ENCODE measurements around the gene SOX6.

Gene SOX6

GRCh38 chr11:16184588-16184987, 171.8 kb downstream of the SOX6 start:
- 83% methylated on average over 1 of the region's 1 CpG for WGBS (ENCODE audit: insufficient coverage)
- no peaks in the 10 kb centered on the region for H3K36me3 ChIP-seq (ENCODE audit: control insufficient read depth in 4 of 4, insufficient read depth in 4 of 4, low read length in 3 of 4)
- no peaks in the 10 kb centered on the region for H3K4me1 ChIP-seq (ENCODE audit: control extremely low read depth in 1 of 4, control insufficient read depth in 4 of 4, insufficient read depth in 4 of 4, low read length in 3 of 4)
- no peaks in the 10 kb centered on the region for H3K27me3 ChIP-seq (replicated peaks in 2 of 5; ENCODE audit: control insufficient read depth in 4 of 5, insufficient read depth in 5 of 5, low read length in 4 of 5)
- H3K9me3 ChIP-seq (ENCODE audit: control extremely low read depth in 1 of 5, control insufficient read depth in 4 of 5, insufficient read depth in 2 of 5, low read depth in 1 of 5, low read length in 4 of 5): no peaks in the 10 kb centered on the region
- DNase-seq: no peak
- CTCF ChIA-PET: interaction anchor here (1.2 kb wide), 1 partner anchor 34 kb away, joined by 3 read pairs; no protein-coding TSS in a partner anchor
- POLR2A ChIA-PET: no interaction called here
- no peak overlapping the region for H3K27ac ChIP-seq (ENCODE audit: insufficient read depth in 1 of 2, low read depth in 1 of 2, low read length in 2 of 2, poor library complexity in 1 of 2, severe bottlenecking in 2 of 2)
- H3K4me3 ChIP-seq (ENCODE audit: control insufficient read depth in 1 of 7, extremely low read depth in 1 of 7, insufficient read depth in 4 of 7, low read depth in 2 of 7, low read length in 6 of 7): no peak overlapping the region

- WGBS (ENCODE audit: insufficient coverage): 100% methylated on average over 1 of the region's 2 CpGs
- DNase-seq: no peak
- Histone ChIP-seq H3K4me3 (ENCODE audit: control insufficient read depth in 1 of 7, extremely low read depth in 1 of 7, insufficient read depth in 4 of 7, low read depth in 2 of 7, low read length in 6 of 7) (no peak overlapping the region), H3K27me3 (replicated peaks in 2 of 5; ENCODE audit: control insufficient read depth in 4 of 5, insufficient read depth in 5 of 5, low read length in 4 of 5) (no peaks in the 10 kb centered on the region), H3K27ac (ENCODE audit: insufficient read depth in 1 of 2, low read depth in 1 of 2, low read length in 2 of 2, poor library complexity in 1 of 2, severe bottlenecking in 2 of 2) (no peak overlapping the region), H3K9me3 (ENCODE audit: control extremely low read depth in 1 of 5, control insufficient read depth in 4 of 5, insufficient read depth in 2 of 5, low read depth in 1 of 5, low read length in 4 of 5) (no peaks in the 10 kb centered on the region), H3K36me3 (ENCODE audit: control insufficient read depth in 4 of 4, insufficient read depth in 4 of 4, low read length in 3 of 4) (no peaks in the 10 kb centered on the region), H3K4me1 (ENCODE audit: control extremely low read depth in 1 of 4, control insufficient read depth in 4 of 4, insufficient read depth in 4 of 4, low read length in 3 of 4) (no peaks in the 10 kb centered on the region)
- POLR2A ChIA-PET: no interaction called here
- CTCF ChIA-PET: no interaction called here
Measured at GRCh38 chr11:16182553-16182952, 173.8 kb downstream of the SOX6 start.

GRCh38 chr11:16180868-16181267, 175.5 kb downstream of the SOX6 start:
- WGBS (ENCODE audit: insufficient coverage): no CpG with 5 or more reads among the region's 1 CpG
- peaks cover 0 to 2% (median 0%) of the 10 kb centered on the region in 5 experiments for H3K27me3 ChIP-seq (replicated peaks in 2 of 5; ENCODE audit: control insufficient read depth in 4 of 5, insufficient read depth in 5 of 5, low read length in 4 of 5)
- H3K36me3 ChIP-seq (ENCODE audit: control insufficient read depth in 4 of 4, insufficient read depth in 4 of 4, low read length in 3 of 4): no peaks in the 10 kb centered on the region
- CTCF ChIA-PET: interaction anchor here (0.6 kb wide), 1 partner anchor 356 kb away, joined by 3 read pairs; no protein-coding TSS in a partner anchor
- peaks cover 0 to 1% (median 0%) of the 10 kb centered on the region in 5 experiments for H3K9me3 ChIP-seq (ENCODE audit: control extremely low read depth in 1 of 5, control insufficient read depth in 4 of 5, insufficient read depth in 2 of 5, low read depth in 1 of 5, low read length in 4 of 5)
- no peak overlapping the region for H3K4me3 ChIP-seq (ENCODE audit: control insufficient read depth in 1 of 7, extremely low read depth in 1 of 7, insufficient read depth in 4 of 7, low read depth in 2 of 7, low read length in 6 of 7)
- POLR2A ChIA-PET: no interaction called here
- no peak overlapping the region for H3K27ac ChIP-seq (ENCODE audit: insufficient read depth in 1 of 2, low read depth in 1 of 2, low read length in 2 of 2, poor library complexity in 1 of 2, severe bottlenecking in 2 of 2)
- DNase-seq: no peak
- H3K4me1 ChIP-seq (ENCODE audit: control extremely low read depth in 1 of 4, control insufficient read depth in 4 of 4, insufficient read depth in 4 of 4, low read length in 3 of 4): no peaks in the 10 kb centered on the region

GRCh38 chr11:16179676-16180075, 176.7 kb downstream of the SOX6 start:
- POLR2A ChIA-PET: no interaction called here

GRCh38 chr11:16178273-16178672, 178.1 kb downstream of the SOX6 start:
- no CpG with 5 or more reads among the region's 1 CpG for WGBS (ENCODE audit: insufficient coverage)
- Histone ChIP-seq H3K4me3 (ENCODE audit: control insufficient read depth in 1 of 7, extremely low read depth in 1 of 7, insufficient read depth in 4 of 7, low read depth in 2 of 7, low read length in 6 of 7) (no peak overlapping the region), H3K9me3 (ENCODE audit: control extremely low read depth in 1 of 5, control insufficient read depth in 4 of 5, insufficient read depth in 2 of 5, low read depth in 1 of 5, low read length in 4 of 5) (peaks cover 0 to 1% (median 0%) of the 10 kb centered on the region in 5 experiments), H3K27ac (ENCODE audit: insufficient read depth in 1 of 2, low read depth in 1 of 2, low read length in 2 of 2, poor library complexity in 1 of 2, severe bottlenecking in 2 of 2) (no peak overlapping the region), H3K27me3 (replicated peaks in 2 of 5; ENCODE audit: control insufficient read depth in 4 of 5, insufficient read depth in 5 of 5, low read length in 4 of 5) (peaks cover 0 to 2% (median 0%) of the 10 kb centered on the region in 5 experiments), H3K36me3 (ENCODE audit: control insufficient read depth in 4 of 4, insufficient read depth in 4 of 4, low read length in 3 of 4) (no peaks in the 10 kb centered on the region), H3K4me1 (ENCODE audit: control extremely low read depth in 1 of 4, control insufficient read depth in 4 of 4, insufficient read depth in 4 of 4, low read length in 3 of 4) (no peaks in the 10 kb centered on the region)
- CTCF ChIA-PET: interaction anchor here (1.2 kb wide), 1 partner anchor 10 kb away, joined by 3 read pairs; no protein-coding TSS in a partner anchor
- POLR2A ChIA-PET: no interaction called here
- no peak for DNase-seq

More at GRCh38 chr11:16179676-16180075, 176.7 kb downstream of the SOX6 start:
- peaks cover 0 to 2% (median 0%) of the 10 kb centered on the region in 5 experiments for H3K27me3 ChIP-seq (replicated peaks in 2 of 5; ENCODE audit: control insufficient read depth in 4 of 5, insufficient read depth in 5 of 5, low read length in 4 of 5)
- CTCF ChIA-PET: no interaction called here
- no peak overlapping the region for H3K4me3 ChIP-seq (ENCODE audit: control insufficient read depth in 1 of 7, extremely low read depth in 1 of 7, insufficient read depth in 4 of 7, low read depth in 2 of 7, low read length in 6 of 7)
- H3K36me3 ChIP-seq (ENCODE audit: control insufficient read depth in 4 of 4, insufficient read depth in 4 of 4, low read length in 3 of 4): no peaks in the 10 kb centered on the region
- WGBS (ENCODE audit: insufficient coverage): no CpG with 5 or more reads among the region's 3 CpGs
- no peak for DNase-seq
- peaks cover 0 to 1% (median 0%) of the 10 kb centered on the region in 5 experiments for H3K9me3 ChIP-seq (ENCODE audit: control extremely low read depth in 1 of 5, control insufficient read depth in 4 of 5, insufficient read depth in 2 of 5, low read depth in 1 of 5, low read length in 4 of 5)
- no peak overlapping the region for H3K27ac ChIP-seq (ENCODE audit: insufficient read depth in 1 of 2, low read depth in 1 of 2, low read length in 2 of 2, poor library complexity in 1 of 2, severe bottlenecking in 2 of 2)
- H3K4me1 ChIP-seq (ENCODE audit: control extremely low read depth in 1 of 4, control insufficient read depth in 4 of 4, insufficient read depth in 4 of 4, low read length in 3 of 4): no peaks in the 10 kb centered on the region

GRCh38 chr11:16177688-16178087, 178.7 kb downstream of the SOX6 start:
- WGBS (ENCODE audit: insufficient coverage): 97% methylated on average over 3 of the region's 3 CpGs
- Histone ChIP-seq H3K9me3 (ENCODE audit: control extremely low read depth in 1 of 5, control insufficient read depth in 4 of 5, insufficient read depth in 2 of 5, low read depth in 1 of 5, low read length in 4 of 5) (peaks cover 0 to 1% (median 0%) of the 10 kb centered on the region in 5 experiments), H3K36me3 (ENCODE audit: control insufficient read depth in 4 of 4, insufficient read depth in 4 of 4, low read length in 3 of 4) (no peaks in the 10 kb centered on the region), H3K27me3 (replicated peaks in 2 of 5; ENCODE audit: control insufficient read depth in 4 of 5, insufficient read depth in 5 of 5, low read length in 4 of 5) (peaks cover 0 to 2% (median 0%) of the 10 kb centered on the region in 5 experiments), H3K4me3 (ENCODE audit: control insufficient read depth in 1 of 7, extremely low read depth in 1 of 7, insufficient read depth in 4 of 7, low read depth in 2 of 7, low read length in 6 of 7) (no peak overlapping the region), H3K27ac (ENCODE audit: insufficient read depth in 1 of 2, low read depth in 1 of 2, low read length in 2 of 2, poor library complexity in 1 of 2, severe bottlenecking in 2 of 2) (no peak overlapping the region), H3K4me1 (ENCODE audit: control extremely low read depth in 1 of 4, control insufficient read depth in 4 of 4, insufficient read depth in 4 of 4, low read length in 3 of 4) (no peaks in the 10 kb centered on the region)
- DNase-seq: no peak
- ChIA-PET CTCF (interaction anchor here (1.2 kb wide), 1 partner anchor 10 kb away, joined by 3 read pairs; no protein-coding TSS in a partner anchor), POLR2A (no interaction called here)

- Histone ChIP-seq H3K27ac (ENCODE audit: insufficient read depth in 1 of 2, low read depth in 1 of 2, low read length in 2 of 2, poor library complexity in 1 of 2, severe bottlenecking in 2 of 2) (no peak overlapping the region), H3K4me1 (ENCODE audit: control extremely low read depth in 1 of 4, control insufficient read depth in 4 of 4, insufficient read depth in 4 of 4, low read length in 3 of 4) (no peaks in the 10 kb centered on the region), H3K27me3 (replicated peaks in 2 of 5; ENCODE audit: control insufficient read depth in 4 of 5, insufficient read depth in 5 of 5, low read length in 4 of 5) (peaks cover 0 to 2% (median 0%) of the 10 kb centered on the region in 5 experiments), H3K4me3 (ENCODE audit: control insufficient read depth in 1 of 7, extremely low read depth in 1 of 7, insufficient read depth in 4 of 7, low read depth in 2 of 7, low read length in 6 of 7) (no peak overlapping the region), H3K36me3 (ENCODE audit: control insufficient read depth in 4 of 4, insufficient read depth in 4 of 4, low read length in 3 of 4) (no peaks in the 10 kb centered on the region), H3K9me3 (ENCODE audit: control extremely low read depth in 1 of 5, control insufficient read depth in 4 of 5, insufficient read depth in 2 of 5, low read depth in 1 of 5, low read length in 4 of 5) (peaks cover 0 to 1% (median 0%) of the 10 kb centered on the region in 5 experiments)
- DNase-seq: no peak
- CTCF ChIA-PET: no interaction called here
- POLR2A ChIA-PET: no interaction called here
Measured at GRCh38 chr11:16173798-16174197, 182.5 kb downstream of the SOX6 start.
